MM.1S (cell line): Measurements from ENCODE around the gene GOLGA3.

ENCODE experiments used
- EZH2 ChIP-seq: fragments of 300-600 bp; sonication (generic); optimal IDR thresholded peaks from 2 replicates; pipeline ENCODE3; 2017; ENCODE audit warnings: low read depth, mild to moderate bottlenecking, antibody characterized with exemption, low read length, mixed read lengths
- TF ChIP-seq, protein P1 (sequence below): fragments of 300-600 bp; sonication (generic); IDR thresholded peaks from 2 replicates; pipeline ENCODE4 v1.5.1; 2016; ENCODE audit warnings: antibody characterized with exemption, low read length, mixed read lengths

GRCh38 chr12:132719141-132719953 lies 109.3 kb downstream of the GOLGA3 start:
- TF ChIP-seq, protein P1, sequence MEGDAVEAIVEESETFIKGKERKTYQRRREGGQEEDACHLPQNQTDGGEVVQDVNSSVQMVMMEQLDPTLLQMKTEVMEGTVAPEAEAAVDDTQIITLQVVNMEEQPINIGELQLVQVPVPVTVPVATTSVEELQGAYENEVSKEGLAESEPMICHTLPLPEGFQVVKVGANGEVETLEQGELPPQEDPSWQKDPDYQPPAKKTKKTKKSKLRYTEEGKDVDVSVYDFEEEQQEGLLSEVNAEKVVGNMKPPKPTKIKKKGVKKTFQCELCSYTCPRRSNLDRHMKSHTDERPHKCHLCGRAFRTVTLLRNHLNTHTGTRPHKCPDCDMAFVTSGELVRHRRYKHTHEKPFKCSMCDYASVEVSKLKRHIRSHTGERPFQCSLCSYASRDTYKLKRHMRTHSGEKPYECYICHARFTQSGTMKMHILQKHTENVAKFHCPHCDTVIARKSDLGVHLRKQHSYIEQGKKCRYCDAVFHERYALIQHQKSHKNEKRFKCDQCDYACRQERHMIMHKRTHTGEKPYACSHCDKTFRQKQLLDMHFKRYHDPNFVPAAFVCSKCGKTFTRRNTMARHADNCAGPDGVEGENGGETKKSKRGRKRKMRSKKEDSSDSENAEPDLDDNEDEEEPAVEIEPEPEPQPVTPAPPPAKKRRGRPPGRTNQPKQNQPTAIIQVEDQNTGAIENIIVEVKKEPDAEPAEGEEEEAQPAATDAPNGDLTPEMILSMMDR: no peak
- TF ChIP-seq EZH2: no peak
